IPS-11a (cell line): ENCODE measurements around the gene PTF1A.
"Not testable (repeated sequence)": the region's sequence is repeated elsewhere in the genome, so short reads cannot be mapped to it uniquely, and the experiment has no call there.

Experiments
- H3K4me3 ChIP-seq: one replicate; pipeline ENCODE4 v1.5.1; 2013; ENCODE audit warnings: low read depth, low read length, control low read depth

PTF1A gene

GRCh38 chr10:23203369-23204325, 11.5 kb downstream of the PTF1A start:
- no peak overlapping the region for H3K4me3 ChIP-seq

- no peak overlapping the region for H3K4me3 ChIP-seq
These were observed 12.7 kb downstream of the PTF1A start for GRCh38 chr10:23204773-23205172.

GRCh38 chr10:23205972-23206642, 14.0 kb downstream of the PTF1A start:
- H3K4me3 ChIP-seq = no peak overlapping the region

- H3K4me3 ChIP-seq = no peak overlapping the region
These were observed 25.4 kb downstream of the PTF1A start for GRCh38 chr10:23217471-23217870.

- no peak overlapping the region for H3K4me3 ChIP-seq
These were observed 38.5 kb downstream of the PTF1A start for GRCh38 chr10:23230582-23230981.

GRCh38 chr10:23238015-23238414, 45.9 kb downstream of the PTF1A start:
- no peak overlapping the region for H3K4me3 ChIP-seq

GRCh38 chr10:23241779-23242178, 49.7 kb downstream of the PTF1A start:
- not testable (repeated sequence) for H3K4me3 ChIP-seq
